HG02798 (cell line): Measurements from ENCODE around the gene LAMA2.
"Not testable (repeated sequence)": the region's sequence is repeated elsewhere in the genome, so short reads cannot be mapped to it uniquely, and the experiment has no call there.

ENCODE experiments used
- ATAC-seq: cut with Tn5 transposase; IDR thresholded peaks from one replicate; pipeline ENCODE4 v1.9.1; 2021; ENCODE audit warnings: mild to moderate bottlenecking; ENCODE audit not compliant: unreplicated experiment, poor library complexity

The LAMA2 gene

DNA sequence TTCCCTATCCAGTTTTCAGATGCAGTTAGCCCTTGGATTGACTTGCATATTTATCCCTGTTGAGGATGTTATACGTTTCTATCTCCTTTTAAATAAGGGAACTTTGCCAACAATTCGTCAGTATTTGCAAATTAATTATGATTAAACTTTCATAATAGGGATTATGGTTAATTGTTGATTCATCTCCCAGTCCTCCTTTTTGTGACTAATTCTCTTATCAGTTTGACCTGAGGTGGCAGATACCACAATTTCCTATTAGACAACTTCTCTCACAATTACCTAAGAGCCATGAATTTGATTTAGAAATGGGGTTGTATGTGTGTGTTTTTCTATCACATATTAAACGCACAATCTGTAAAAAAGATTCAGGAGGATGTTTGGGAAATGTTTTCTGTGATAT, 172.9 kb downstream of the LAMA2 start:
- ATAC-seq: no peak

DNA sequence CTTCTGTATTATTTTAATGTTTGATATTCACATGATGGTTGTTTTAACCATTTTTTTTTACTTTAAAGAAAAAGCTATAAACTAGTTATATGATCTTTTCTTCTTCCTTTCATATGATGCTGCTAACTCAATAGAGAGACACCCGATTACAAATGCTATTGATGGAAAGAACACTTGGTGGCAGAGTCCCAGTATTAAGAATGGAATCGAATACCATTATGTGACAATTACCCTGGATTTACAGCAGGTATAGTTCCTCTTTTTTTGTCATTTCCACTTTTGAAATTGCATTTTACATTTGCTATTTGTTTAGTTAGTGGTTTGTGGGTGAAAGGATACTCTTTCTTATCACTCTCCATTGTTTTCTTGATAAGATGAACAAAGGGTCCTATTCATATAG, 176.7 kb downstream of the LAMA2 start:
- no peak for ATAC-seq

DNA sequence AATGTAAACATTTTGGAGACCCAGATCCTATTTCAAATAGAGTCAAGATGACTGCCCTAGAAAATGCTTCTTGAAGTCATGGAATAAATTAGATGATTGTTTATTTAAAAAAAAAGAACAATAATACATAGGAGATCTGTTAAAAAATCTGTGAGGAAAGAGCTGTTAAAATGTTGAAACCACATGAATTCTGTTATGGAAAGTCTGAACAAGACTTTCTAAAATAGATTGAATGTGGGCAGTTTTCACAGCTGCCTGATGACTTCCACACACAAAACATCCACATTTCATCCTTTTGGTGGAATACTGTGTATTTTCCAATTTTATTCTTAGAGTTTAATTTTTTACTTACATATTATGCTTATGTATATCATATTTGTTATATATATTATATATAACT, 186.1 kb downstream of the LAMA2 start:
- ATAC-seq: no peak

DNA sequence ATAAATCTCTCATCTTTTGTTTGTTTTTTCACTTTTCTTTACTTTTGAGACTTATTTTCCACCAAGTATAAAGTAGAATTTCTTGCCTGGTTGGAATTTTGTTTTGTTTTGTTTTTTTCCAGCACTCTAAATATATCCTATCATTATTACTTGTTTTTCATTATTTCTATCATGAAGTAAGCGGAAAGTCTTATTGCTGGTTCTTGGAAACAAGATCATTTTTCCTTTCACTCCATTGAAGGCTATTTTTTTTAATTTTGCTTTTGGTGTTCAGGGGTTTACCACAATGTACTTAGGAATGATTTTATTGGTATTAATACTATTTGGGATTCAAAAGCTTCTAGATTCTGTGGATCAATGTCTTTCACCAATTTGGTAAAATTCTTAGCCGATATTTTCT, 190.1 kb downstream of the LAMA2 start:
- no peak for ATAC-seq

DNA sequence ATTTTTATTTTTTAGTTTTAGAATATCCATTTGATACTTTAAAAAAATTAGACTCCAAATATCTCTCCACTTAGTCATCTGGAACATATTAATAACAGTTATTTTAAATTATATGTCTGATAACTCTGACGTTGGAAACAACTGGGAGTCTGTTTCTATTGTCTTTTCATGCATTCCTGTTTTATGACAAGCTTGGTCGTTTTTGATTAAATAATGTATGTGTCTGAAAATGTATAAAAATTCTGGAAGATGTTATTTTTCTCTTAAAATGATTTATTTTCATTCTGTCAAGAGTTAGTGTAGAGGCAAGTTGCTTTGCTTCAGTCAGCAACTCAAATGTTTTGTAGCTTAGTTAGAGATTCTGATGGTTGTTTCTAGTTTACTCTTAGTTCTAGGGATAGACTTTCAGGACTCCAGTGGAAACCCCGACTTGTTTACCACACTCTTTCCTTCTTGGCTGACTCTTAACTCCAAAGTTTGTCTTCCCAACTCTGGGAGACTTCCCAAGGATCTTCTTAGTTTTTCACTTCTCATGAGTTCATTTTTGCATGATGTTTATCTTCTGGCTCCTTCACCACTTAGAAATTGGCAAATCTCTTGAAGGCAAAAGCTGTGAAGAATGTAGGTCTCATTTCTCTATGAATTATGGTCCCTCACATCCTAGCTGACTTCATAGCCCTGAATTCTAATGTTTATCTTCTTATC, 190.9 kb downstream of the LAMA2 start:
- no peak for ATAC-seq

DNA sequence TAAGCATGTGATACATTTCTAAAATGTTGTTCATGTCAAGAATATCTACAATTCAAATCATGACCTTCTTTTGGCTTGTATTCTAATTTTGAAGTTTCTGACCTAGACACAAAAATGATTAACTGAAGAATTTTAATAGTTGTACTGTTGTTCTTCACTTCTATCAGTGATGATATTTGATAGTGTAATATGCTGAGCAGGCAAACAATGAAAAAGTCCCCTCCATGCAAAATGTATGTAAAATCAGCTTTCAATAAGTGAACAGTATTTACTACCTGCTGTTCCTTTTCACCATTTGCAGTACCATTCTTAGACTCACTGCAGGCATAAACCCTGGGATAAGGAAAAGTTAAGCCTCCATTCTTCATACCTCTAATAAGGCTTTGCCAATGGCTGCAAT, 201.5 kb downstream of the LAMA2 start:
- no peak for ATAC-seq

DNA sequence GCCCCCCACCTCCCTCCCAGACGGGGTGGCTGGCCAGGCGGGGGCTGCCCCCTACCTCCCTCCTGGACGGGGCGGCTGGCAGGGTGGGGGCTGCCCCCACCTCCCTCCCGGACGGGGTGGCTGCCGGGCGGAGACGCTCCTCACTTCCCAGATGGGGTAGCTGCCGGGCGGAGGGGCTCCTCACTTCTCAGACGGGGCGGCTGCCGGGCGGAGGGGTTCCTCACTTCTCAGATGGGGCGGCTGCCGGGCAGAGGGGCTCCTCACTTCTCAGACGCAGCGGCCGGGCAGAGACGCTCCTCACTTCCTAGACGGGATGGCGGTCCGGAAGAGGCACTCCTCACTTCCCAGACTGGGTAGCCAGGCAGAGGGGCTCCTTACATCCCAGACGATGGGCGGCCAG, 205.5 kb downstream of the LAMA2 start:
- ATAC-seq: not testable (repeated sequence)

DNA sequence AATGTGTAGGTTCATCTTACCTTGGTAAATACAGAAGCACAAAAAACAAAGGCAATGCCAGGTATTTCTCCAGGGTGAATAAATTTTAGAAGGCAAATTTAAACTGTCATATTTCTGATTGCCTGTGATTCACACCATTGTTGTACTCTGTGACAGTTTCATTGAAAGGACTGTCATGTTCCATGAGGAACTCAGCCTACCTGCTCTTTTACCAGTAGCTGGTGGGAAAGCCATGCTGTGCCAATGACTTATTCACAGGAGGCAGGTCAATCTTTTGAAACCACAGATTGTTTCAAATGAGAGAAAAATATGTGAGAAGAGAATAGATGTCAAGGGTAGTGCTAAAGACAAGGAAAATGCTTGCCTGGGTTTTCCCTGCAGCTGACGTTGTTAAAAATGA, 206.4 kb downstream of the LAMA2 start:
- ATAC-seq: no peak

DNA sequence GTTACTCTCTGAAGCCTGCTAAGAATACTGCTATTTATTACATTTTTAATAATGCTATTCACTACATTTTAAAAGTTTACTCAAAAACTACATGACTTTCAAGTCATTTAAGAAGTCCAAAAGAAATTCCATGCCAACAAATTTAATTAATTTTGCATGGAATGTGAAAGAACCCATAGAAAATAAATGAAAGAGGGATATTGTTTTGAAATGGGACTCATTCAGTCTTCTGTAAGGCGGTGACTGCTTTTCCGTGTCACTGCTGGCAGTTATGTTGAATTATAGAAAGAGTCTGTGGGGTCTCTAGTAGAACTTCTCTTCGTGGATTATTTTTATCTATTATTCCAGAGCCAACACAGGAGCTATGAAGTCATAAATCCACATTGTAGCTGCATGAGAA, 211.2 kb downstream of the LAMA2 start:
- no peak for ATAC-seq

DNA sequence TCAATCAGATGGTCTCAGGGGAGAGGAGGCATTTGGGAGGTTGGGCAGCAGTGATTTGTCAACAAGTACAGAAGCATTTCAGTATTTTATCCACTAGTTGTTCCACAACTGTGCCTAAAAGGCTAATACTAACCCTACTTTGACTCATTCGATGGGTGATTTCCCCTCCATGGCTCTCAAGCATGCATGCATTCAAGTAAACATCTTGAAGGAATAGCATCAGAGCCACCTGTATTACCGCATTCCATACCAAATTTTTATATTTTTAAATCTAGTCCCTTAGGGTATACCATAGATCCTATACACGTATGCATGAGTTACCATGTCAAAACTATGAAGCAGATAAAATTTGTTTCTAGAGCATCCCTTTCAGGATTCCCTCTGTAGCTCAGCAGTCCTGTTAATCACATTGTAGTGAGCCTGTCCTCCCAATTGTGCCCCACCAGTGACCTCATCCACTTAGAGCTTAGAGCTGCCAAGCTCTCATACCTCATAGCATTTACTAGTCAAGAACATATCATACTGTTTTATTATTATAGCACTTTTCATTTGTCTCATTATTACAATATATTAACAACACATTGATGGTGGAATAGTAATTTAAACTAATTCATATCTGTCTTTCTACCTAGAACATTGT, 213.8 kb downstream of the LAMA2 start:
- ATAC-seq: no peak

DNA sequence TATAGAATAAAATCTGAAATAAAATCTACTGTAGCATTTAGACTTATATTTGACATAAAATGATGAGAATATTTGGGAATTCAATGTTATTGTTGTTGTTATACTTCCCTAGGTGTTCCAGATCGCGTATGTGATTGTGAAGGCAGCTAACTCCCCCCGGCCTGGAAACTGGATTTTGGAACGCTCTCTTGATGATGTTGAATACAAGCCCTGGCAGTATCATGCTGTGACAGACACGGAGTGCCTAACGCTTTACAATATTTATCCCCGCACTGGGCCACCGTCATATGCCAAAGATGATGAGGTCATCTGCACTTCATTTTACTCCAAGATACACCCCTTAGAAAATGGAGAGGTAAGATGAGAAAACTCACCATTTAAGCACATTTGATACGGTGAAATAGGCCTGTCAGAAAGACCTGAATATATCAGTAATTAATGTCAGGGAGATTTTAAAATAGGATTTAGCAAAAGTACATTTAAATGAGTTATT, 215.2 kb downstream of the LAMA2 start:
- ATAC-seq: no peak

DNA sequence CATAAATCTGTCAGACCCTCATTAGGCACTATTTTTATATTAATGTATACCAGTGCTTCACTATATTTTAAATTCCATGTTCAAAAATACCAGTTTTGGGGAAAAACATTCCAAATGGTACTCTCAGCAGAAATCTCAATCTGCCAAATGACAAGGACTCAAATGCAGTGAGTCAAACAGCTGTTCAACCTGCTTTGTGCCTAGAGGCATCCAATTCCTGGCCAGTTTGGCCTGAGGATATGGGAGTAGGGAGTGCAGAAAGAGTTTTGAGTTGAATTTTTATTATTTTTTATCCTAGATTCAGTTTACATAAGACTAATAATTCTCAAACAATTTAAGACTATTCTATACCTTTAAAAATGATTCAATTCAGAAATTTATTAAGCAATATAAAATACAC, 216.8 kb downstream of the LAMA2 start:
- ATAC-seq: no peak

DNA sequence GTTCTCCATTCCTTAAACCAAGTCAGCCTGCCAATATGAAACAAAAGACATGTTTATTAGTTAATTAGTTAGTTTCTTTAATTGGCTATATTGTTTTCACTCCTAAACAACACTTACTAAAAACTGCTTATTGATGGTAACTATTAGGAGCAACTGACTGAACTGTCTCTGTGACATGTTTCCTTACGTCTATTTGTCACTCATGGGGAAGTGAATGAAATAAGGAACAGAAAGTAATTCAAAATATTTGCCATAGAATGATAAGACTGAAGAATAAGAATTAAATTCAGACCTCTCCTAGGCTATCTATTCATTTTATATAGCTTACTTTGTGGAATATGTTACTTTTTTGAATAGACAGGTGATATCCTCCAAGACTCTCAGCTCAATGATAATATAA, 217.2 kb downstream of the LAMA2 start:
- no peak for ATAC-seq

DNA sequence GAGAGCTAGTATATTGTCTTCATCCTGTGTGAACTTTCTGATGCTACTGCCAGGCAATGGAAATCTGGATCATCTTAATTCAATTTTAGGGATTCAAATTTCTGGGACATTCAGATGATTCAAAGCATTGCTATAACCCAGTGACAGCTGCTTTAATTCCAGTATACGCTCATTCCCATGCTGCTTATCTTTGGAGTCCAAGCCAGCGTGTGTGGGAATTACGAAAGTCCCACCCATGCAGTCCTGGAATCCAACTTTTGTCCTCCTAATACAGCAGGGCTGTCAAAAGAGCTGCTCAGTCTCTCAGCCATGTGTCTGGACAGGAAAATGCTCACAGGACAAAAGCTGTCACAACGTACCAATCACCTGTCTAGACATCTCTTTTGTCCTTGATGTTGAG, 219.8 kb downstream of the LAMA2 start:
- ATAC-seq: no peak

DNA sequence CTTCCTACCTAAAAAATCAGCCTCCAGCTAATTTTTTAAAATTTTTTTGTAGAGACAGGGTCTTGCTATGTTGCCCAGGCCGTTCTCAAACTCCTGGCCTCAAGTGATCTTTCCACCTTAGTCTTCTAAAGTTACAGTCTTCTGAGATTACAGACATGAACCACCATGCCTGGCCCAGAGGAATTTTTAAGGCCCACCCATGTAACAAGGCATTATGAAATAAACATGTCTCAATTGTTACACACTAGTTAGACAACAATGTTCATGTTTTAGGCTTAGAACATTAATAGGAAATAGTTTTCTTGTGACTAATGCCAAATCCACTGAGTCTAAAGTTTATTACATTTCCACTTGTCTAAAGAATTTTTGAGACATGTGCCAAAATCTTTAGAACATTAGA, 221.2 kb downstream of the LAMA2 start:
- ATAC-seq: no peak

DNA sequence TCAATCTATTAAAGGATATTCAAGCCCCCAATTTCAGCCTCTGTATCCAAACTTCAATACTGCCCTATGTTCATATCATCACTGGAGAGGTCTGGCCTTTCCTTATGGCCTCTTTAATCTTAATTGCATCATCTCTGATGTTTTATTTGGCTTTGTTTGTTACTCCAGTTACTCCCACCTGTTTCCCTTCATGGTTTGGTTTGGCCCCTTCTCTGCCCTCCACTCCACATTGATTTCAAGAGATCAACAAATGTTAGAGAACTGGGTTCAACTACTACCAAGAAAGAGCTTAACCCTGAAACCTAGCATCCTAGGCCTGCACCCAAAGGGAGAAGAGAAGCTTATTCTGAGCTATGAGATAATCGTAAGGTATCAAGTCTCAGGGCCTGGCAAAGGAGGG, 221.6 kb downstream of the LAMA2 start:
- no peak for ATAC-seq

DNA sequence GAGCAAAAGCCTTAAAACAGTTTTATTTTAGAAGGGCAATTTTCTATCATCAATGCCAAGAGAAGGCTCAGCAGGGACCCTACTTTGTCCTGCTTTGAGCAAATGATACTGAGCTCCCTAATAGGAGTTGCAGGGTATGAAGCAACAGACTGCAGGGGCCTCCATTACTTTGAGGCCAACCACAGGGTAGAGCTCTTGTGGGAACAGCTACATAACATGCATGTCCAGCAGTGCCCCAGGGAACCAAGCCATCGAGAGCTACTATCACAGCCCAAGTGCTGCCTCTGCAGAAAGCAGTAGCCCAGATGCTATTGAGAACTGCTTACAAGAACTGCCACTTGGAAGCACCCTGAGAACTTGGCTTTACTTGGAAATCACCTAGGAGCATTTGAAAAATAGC, 222.1 kb downstream of the LAMA2 start:
- no peak for ATAC-seq

DNA sequence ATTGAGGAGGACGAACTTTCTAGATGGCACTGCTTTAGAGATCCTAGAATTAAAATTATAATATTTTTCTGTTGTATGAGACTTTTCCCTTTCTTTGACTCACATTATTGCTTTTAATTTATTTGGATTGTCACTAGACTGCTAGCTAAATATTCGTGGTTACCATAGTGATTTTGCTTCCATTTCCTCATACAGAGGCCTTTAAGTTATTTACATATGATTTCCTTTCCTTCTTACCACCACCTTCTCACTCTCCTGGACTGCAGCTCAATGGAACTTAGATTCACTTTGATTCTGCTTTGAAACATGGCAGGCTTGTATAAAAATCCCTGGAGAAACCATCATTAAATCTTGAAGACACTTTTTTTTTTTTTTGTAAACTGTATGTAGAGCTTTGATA, 222.9 kb downstream of the LAMA2 start:
- ATAC-seq: no peak

DNA sequence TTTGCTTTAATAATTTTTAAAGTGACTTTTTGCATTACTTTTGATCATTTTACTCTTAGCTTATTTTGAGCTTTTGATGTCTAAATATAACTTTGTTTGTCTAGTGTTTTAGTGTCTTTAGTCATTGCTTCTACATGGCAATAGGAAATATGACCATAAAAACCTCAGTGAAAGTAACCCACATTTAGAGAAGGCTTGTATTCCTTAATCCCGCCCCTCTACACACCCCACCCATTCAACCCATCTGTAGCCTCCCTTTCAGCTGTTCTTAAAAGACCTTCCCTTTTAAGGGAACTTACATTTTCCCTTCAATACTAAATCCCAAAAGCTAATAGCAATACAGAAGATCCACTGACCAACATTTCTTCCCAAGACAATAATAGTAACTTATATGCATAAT, 225.4 kb downstream of the LAMA2 start:
- ATAC-seq: no peak

DNA sequence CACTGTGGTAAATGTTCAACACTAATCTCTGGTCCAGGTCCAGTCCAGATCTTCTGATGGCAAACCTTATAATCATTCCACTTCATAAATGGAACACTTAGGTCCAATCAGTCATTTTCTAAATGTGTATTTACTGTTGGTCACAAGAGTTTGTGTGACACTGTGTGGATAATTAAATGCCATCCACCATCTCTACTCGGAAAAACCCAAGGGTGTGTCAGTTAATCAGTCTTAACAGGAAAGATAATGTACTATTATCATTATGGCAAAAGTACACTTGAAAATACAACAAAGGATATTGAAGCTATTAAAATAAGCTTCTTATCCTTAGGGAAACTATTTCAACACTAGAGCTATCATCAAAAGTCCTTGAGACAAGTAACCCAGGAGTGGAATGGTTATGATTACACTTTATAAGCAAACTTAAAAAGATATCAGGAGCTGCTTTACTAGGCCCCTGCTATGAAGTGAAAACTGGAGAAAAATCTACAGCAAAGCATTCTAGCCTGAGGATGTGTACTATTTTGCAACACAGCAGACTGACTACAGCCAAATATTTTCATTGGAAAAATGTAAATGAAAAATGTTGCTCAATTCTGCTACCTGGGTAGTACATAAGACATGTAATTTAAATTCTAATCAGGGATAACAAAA, 227.9 kb downstream of the LAMA2 start:
- no peak for ATAC-seq

DNA sequence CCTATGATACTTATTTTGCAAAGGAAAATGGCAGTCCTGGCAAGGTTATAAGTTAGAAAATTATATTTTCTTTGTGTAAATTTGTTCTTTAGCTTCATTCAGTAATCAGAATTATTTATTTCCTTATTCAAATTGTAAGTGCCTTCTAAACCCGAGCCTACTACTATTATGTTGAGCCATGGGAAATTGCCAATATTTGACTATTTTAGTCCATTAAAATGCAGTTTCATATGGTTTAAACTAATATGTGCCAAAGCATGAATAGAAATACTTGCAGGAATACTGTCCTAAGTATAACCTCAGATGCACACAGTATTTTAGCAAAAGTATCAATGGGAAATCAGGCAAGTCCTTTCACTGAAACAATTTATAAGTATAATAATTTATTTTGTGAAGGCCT, 228.4 kb downstream of the LAMA2 start:
- ATAC-seq: no peak

DNA sequence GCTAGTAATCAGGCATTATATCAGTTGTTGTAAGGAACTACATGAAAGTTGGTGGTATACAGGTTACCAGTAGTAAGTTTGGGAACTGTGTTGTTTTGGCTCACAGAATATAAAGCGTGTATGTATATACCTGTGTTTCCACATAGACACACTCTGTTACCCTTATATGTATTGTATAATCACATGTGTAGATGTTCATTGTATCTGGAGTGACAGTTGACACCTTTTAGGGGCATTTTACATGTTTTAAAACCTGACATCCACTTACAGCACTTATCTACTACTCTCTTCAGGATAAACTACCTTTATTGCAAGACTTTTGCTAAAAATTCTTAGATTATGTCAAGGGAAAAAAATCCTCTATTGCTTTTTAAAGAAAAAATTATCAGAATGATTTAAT, 228.9 kb downstream of the LAMA2 start:
- no peak for ATAC-seq
